ENCODE results near the gene HDGFL2.

The HDGFL2 gene

GRCh38 chr19:4493929-4494690 lies 22.0 kb downstream of the HDGFL2 start:
- Histone ChIP-seq H3K27ac (ENCODE audit: low read depth, low read length) (no peak overlapping the region), H3K4me3 (ENCODE audit: low read depth, low read length) (no peak overlapping the region), H3K36me3 (ENCODE audit: insufficient read depth, low read length) (peaks cover 8% of the 10 kb centered on the region; the same call in 1 of the 2 replicates)

GRCh38 chr19:4494691-4495064 lies 22.6 kb downstream of the HDGFL2 start:
- H3K4me1 ChIP-seq (ENCODE audit: control insufficient read depth, insufficient read depth, low read length, unreplicated experiment) = no peaks in the 10 kb centered on the region
- H3K36me3 ChIP-seq (ENCODE audit: insufficient read depth, low read length) = peaks cover 8% of the 10 kb centered on the region; the same call in 1 of the 2 replicates
- no peak overlapping the region for H2AFZ ChIP-seq (ENCODE audit: low read length, unreplicated experiment)
- no peak overlapping the region for H3K27ac ChIP-seq (ENCODE audit: low read depth, low read length)
- no peak overlapping the region for H3K4me3 ChIP-seq (ENCODE audit: low read depth, low read length)
- no peaks in the 10 kb centered on the region for H3K27me3 ChIP-seq (ENCODE audit: insufficient read depth, low read length)
- H3K79me2 ChIP-seq (ENCODE audit: control insufficient read depth, insufficient read depth, low read length, unreplicated experiment) = no peaks in the 10 kb centered on the region

More at GRCh38 chr19:4493929-4494690, 22.0 kb downstream of the HDGFL2 start:
- Histone ChIP-seq H2AFZ (ENCODE audit: low read length, unreplicated experiment) (no peak overlapping the region), H3K79me2 (ENCODE audit: control insufficient read depth, insufficient read depth, low read length, unreplicated experiment) (no peaks in the 10 kb centered on the region), H3K27me3 (ENCODE audit: insufficient read depth, low read length) (no peaks in the 10 kb centered on the region), H3K4me1 (ENCODE audit: control insufficient read depth, insufficient read depth, low read length, unreplicated experiment) (no peaks in the 10 kb centered on the region)

- no peaks in the 10 kb centered on the region for H3K79me2 ChIP-seq (ENCODE audit: control insufficient read depth, insufficient read depth, low read length, unreplicated experiment)
- H2AFZ ChIP-seq (ENCODE audit: low read length, unreplicated experiment) = no peak overlapping the region
- no peak overlapping the region for H3K27ac ChIP-seq (ENCODE audit: low read depth, low read length)
- H3K36me3 ChIP-seq (ENCODE audit: insufficient read depth, low read length) = peaks cover 8% of the 10 kb centered on the region; the same call in 1 of the 2 replicates
- H3K4me1 ChIP-seq (ENCODE audit: control insufficient read depth, insufficient read depth, low read length, unreplicated experiment) = no peaks in the 10 kb centered on the region
- H3K27me3 ChIP-seq (ENCODE audit: insufficient read depth, low read length) = no peaks in the 10 kb centered on the region
- H3K4me3 ChIP-seq (ENCODE audit: low read depth, low read length) = no peak overlapping the region
Observed at GRCh38 chr19:4495471-4495870, 23.4 kb downstream of the HDGFL2 start.

DNA sequence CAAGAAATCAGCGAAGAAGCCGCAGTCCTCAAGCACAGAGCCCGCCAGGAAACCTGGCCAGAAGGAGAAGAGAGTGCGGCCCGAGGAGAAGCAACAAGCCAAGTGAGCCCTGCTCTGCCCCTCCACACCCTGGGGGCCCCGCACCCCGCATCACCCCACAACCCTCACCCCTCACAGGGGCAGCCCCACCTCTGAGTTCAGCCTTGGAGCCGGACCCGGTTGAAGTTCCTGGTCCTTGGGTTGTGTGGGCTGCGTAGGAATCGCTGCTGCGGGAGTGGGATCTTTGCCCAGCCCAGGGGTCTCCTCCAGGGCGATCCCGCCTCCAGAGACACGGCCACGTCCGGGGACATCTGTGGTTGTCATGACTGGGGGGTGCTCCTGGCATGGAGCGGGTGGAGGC lies 24.2 kb downstream of the HDGFL2 start:
- Histone ChIP-seq H3K4me1 (ENCODE audit: control insufficient read depth, insufficient read depth, low read length, unreplicated experiment) (no peaks in the 10 kb centered on the region), H3K36me3 (ENCODE audit: insufficient read depth, low read length) (peaks cover 7% of the 10 kb centered on the region; the same call in 1 of the 2 replicates), H3K79me2 (ENCODE audit: control insufficient read depth, insufficient read depth, low read length, unreplicated experiment) (no peaks in the 10 kb centered on the region), H3K27ac (ENCODE audit: low read depth, low read length) (no peak overlapping the region), H2AFZ (ENCODE audit: low read length, unreplicated experiment) (no peak overlapping the region), H3K4me3 (ENCODE audit: low read depth, low read length) (no peak overlapping the region), H3K27me3 (ENCODE audit: insufficient read depth, low read length) (no peaks in the 10 kb centered on the region)

- no peak overlapping the region for H3K4me3 ChIP-seq (ENCODE audit: low read depth, low read length)
- no peaks in the 10 kb centered on the region for H3K79me2 ChIP-seq (ENCODE audit: control insufficient read depth, insufficient read depth, low read length, unreplicated experiment)
- H3K36me3 ChIP-seq (ENCODE audit: insufficient read depth, low read length) = no peaks in the 10 kb centered on the region
- no peak overlapping the region for H2AFZ ChIP-seq (ENCODE audit: low read length, unreplicated experiment)
- H3K27ac ChIP-seq (ENCODE audit: low read depth, low read length) = no peak overlapping the region
- no peaks in the 10 kb centered on the region for H3K27me3 ChIP-seq (ENCODE audit: insufficient read depth, low read length)
- no peaks in the 10 kb centered on the region for H3K4me1 ChIP-seq (ENCODE audit: control insufficient read depth, insufficient read depth, low read length, unreplicated experiment)
Observed at GRCh38 chr19:4497770-4498389, 25.8 kb downstream of the HDGFL2 start.

DNA sequence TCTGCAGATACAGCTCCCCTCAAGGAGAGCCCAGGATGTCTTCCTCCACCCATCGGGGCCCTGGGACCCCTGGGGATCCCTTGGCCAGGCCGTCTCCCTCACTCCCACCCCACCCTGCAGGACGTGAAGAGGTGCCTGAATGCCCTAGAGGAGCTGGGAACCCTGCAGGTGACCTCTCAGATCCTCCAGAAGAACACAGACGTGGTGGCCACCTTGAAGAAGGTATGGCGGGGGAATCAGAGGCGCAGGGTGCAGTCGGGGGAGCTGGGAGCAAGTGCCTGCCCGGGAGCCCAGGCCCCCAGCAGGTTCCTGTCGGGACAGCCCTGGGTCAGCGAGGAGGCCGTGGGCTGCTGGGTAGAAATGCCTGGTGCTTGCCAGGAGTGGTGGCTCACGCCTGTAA lies 26.6 kb downstream of the HDGFL2 start:
- Histone ChIP-seq H3K27ac (ENCODE audit: low read depth, low read length) (no peak overlapping the region), H3K4me3 (ENCODE audit: low read depth, low read length) (no peak overlapping the region), H3K27me3 (ENCODE audit: insufficient read depth, low read length) (no peaks in the 10 kb centered on the region), H2AFZ (ENCODE audit: low read length, unreplicated experiment) (no peak overlapping the region), H3K36me3 (ENCODE audit: insufficient read depth, low read length) (no peaks in the 10 kb centered on the region), H3K4me1 (ENCODE audit: control insufficient read depth, insufficient read depth, low read length, unreplicated experiment) (no peaks in the 10 kb centered on the region), H3K79me2 (ENCODE audit: control insufficient read depth, insufficient read depth, low read length, unreplicated experiment) (no peaks in the 10 kb centered on the region)

- no peak overlapping the region for H3K4me3 ChIP-seq (ENCODE audit: low read depth, low read length)
- no peaks in the 10 kb centered on the region for H3K79me2 ChIP-seq (ENCODE audit: control insufficient read depth, insufficient read depth, low read length, unreplicated experiment)
- H3K27me3 ChIP-seq (ENCODE audit: insufficient read depth, low read length) = no peaks in the 10 kb centered on the region
- no peaks in the 10 kb centered on the region for H3K36me3 ChIP-seq (ENCODE audit: insufficient read depth, low read length)
- no peaks in the 10 kb centered on the region for H3K4me1 ChIP-seq (ENCODE audit: control insufficient read depth, insufficient read depth, low read length, unreplicated experiment)
- no peak overlapping the region for H2AFZ ChIP-seq (ENCODE audit: low read length, unreplicated experiment)
- H3K27ac ChIP-seq (ENCODE audit: low read depth, low read length) = no peak overlapping the region
Observed at GRCh38 chr19:4499318-4499717, 27.2 kb downstream of the HDGFL2 start.

DNA sequence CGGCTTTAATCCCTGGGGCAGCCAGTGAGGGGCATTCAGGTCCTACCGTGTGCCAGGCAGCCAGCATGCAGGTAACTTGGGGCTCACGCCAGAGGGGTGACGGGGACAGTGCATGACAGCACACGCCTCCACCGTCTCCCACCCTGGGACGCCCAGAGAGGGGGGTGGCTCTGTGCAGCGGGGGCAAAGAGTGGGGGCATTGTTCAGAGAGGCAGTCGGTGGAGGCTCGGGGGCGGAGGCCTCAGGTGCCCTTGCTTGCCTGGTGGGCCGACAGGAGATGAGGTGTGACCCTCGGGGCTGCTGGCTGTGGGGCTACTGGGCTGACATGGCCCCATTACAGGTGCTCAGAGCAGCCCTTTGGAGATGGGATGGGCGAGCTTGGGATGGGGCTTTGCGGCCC lies 27.8 kb downstream of the HDGFL2 start:
- Histone ChIP-seq H2AFZ (ENCODE audit: low read length, unreplicated experiment) (no peak overlapping the region), H3K4me3 (ENCODE audit: low read depth, low read length) (no peak overlapping the region), H3K36me3 (ENCODE audit: insufficient read depth, low read length) (no peaks in the 10 kb centered on the region), H3K4me1 (ENCODE audit: control insufficient read depth, insufficient read depth, low read length, unreplicated experiment) (no peaks in the 10 kb centered on the region), H3K27ac (ENCODE audit: low read depth, low read length) (no peak overlapping the region), H3K27me3 (ENCODE audit: insufficient read depth, low read length) (no peaks in the 10 kb centered on the region), H3K79me2 (ENCODE audit: control insufficient read depth, insufficient read depth, low read length, unreplicated experiment) (no peaks in the 10 kb centered on the region)

GRCh38 chr19:4500841-4501591 lies 28.9 kb downstream of the HDGFL2 start:
- Histone ChIP-seq H2AFZ (ENCODE audit: low read length, unreplicated experiment) (no peak overlapping the region), H3K4me3 (ENCODE audit: low read depth, low read length) (no peak overlapping the region), H3K79me2 (ENCODE audit: control insufficient read depth, insufficient read depth, low read length, unreplicated experiment) (no peaks in the 10 kb centered on the region), H3K27me3 (ENCODE audit: insufficient read depth, low read length) (no peaks in the 10 kb centered on the region), H3K27ac (ENCODE audit: low read depth, low read length) (no peak overlapping the region), H3K4me1 (ENCODE audit: control insufficient read depth, insufficient read depth, low read length, unreplicated experiment) (no peaks in the 10 kb centered on the region), H3K36me3 (ENCODE audit: insufficient read depth, low read length) (no peaks in the 10 kb centered on the region)

DNA sequence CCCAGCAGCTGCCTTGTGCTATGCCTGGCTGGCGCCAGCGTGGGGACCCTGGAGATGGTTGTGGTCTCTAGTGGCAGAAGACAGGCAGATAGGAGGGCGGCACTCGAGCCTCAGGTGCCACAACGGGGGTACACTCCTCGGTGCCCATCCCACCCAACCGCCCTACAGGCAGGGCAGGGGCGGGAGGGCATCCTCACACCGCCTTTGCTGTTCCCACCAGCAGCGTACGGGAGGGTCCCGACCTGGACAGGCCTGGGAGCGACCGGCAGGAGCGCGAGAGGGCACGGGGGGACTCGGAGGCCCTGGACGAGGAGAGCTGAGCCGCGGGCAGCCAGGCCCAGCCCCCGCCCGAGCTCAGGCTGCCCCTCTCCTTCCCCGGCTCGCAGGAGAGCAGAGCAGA lies 29.6 kb downstream of the HDGFL2 start:
- H3K36me3 ChIP-seq (ENCODE audit: insufficient read depth, low read length) = no peaks in the 10 kb centered on the region
- no peaks in the 10 kb centered on the region for H3K79me2 ChIP-seq (ENCODE audit: control insufficient read depth, insufficient read depth, low read length, unreplicated experiment)
- no peak overlapping the region for H3K27ac ChIP-seq (ENCODE audit: low read depth, low read length)
- H2AFZ ChIP-seq (ENCODE audit: low read length, unreplicated experiment) = no peak overlapping the region
- H3K4me3 ChIP-seq (ENCODE audit: low read depth, low read length) = no peak overlapping the region
- H3K4me1 ChIP-seq (ENCODE audit: control insufficient read depth, insufficient read depth, low read length, unreplicated experiment) = peaks cover 5% of the 10 kb centered on the region
- H3K27me3 ChIP-seq (ENCODE audit: insufficient read depth, low read length) = no peaks in the 10 kb centered on the region

Data from ACC112 (cell line).